Activated CD4-positive, alpha-beta T cell treated with anti-CD3 and anti-CD28 coated beads for 1 hour (primary cell): Measurements from ENCODE around the gene FMNL2.
"Not testable (repeated sequence)": the region's sequence is repeated elsewhere in the genome, so short reads cannot be mapped to it uniquely, and the experiment has no call there.

Source experiments
- DNase-seq: peaks from one replicate; pipeline ENCODE4 v3.0.0-alpha.2; 2020

The FMNL2 gene

GRCh38 chr2:152474523-152474922 lies 139.5 kb downstream of the FMNL2 start:
- DNase-seq = not testable (repeated sequence)

DNA sequence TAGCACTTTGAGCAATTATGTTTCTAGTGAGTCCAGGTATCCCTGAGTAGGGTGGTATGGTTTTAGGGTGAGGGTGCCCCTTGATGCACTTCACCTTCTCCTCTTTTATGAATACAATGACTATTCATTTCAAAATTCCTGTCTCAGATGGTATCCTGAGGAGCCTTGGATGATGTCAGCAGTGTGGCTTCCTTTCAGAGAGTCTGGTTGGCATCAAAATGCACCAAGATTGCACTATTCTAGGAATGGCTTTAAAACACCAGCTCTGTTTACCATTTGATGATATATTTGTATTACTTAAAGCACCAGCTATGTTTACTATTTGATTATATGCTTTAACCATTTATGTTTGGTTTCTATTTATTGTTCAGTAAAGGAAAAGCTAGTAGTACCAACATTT lies 141.0 kb downstream of the FMNL2 start:
- DNase-seq = no peak

- DNase-seq = no peak
Measured at GRCh38 chr2:152477347-152478092, 142.5 kb downstream of the FMNL2 start.

- no peak for DNase-seq
Measured at GRCh38 chr2:152479282-152479681, 144.3 kb downstream of the FMNL2 start.

DNA sequence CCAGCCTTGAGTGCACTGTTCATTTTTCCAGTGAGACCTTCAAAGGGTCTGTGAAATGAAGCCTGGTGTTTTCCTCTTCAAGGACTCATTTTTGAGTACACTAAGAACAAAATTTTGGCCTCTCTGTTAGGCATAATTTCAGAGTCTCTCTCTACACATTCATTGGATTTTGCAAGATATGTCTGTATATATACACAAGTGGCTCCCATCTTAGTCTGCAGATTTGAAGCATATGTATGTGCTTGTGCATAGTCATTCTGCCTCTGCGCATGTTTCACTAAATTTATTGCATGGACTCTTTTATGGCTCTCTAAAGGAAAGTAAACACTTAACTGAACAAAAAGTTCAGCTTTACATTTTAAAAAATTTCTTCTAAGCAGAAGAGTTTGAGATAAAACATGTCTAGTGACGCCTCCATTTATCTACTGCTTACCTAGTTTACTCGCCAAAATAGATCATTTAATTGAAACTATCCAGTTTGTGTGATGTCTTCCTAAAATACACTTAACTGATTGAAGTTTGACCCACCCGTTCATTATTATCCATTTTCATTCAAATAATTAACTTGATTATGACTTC lies 145.9 kb downstream of the FMNL2 start:
- no peak for DNase-seq

DNA sequence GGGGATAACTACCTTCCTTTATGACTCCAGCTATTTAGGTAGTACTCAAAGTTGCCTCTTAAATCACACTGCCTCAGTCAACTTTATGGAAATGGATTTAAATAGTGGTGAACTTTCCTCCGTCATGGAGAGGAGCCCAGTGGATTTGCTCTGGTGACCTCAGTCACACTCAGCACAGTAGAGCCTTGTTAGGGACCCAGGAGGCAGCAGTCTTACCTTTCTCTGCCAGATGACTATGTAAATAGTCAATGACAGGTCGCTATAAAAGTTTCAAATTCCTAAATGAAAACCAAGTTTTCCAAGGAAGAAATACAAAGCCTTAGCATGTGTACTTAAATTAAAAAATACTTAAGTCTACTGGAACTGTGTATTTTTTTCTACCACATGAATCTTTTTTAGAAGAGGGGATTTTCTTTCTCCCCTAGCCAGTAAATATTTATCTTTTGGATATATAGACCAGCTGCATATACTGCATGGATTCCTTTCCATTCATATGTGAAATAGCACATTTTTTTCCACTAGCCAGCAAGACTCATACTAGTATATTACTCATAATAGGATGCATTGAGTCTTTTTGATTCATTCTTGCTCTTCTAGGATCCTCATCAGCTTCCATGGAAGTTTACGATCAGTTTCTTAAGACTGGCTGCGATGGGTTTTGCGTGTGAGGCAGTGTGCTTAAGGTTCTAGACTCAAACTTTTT lies 147.1 kb downstream of the FMNL2 start:
- no peak for DNase-seq

DNA sequence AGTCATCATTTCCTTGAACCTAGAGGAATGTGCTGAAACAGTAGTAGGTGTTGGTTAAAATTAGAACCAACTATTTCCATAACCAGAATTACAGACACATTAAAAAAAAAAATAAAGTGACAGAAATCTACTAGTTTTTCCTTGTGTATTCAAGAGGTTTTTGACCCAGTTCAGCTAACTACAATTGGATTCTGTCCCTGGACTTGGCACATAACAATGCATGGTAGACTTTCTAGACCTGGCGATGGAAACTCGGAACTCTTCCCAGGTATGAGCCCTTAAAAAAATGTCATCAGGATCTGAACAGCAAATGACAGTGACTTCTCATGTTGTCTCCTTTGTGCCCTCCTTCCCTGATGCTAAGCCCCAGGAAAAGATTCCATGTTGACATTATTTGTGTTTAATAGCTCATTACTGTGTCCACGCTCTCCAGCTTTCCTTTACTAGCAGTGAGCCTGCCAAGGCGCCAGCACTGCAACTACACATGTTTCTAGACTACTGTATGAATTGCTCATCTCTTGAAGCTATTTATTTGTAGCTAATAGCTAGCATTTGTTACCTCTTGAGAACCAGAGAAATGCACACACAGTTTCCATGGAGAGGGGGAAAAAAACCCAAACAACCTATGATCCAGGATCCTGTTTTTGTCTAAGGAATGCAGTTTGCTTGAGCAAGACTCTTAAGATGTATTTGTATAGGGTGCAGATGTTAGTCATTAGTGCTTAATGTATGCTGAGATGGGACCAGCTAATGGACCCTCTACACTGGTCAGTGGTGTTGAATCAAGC lies 148.5 kb downstream of the FMNL2 start:
- DNase-seq = no peak

- DNase-seq = no peak
Measured at GRCh38 chr2:152485954-152486736, 151.2 kb downstream of the FMNL2 start.

GRCh38 chr2:152486737-152487400 lies 151.9 kb downstream of the FMNL2 start:
- no peak for DNase-seq

- DNase-seq = no peak
Measured at GRCh38 chr2:152488075-152488474, 153.1 kb downstream of the FMNL2 start.

DNA sequence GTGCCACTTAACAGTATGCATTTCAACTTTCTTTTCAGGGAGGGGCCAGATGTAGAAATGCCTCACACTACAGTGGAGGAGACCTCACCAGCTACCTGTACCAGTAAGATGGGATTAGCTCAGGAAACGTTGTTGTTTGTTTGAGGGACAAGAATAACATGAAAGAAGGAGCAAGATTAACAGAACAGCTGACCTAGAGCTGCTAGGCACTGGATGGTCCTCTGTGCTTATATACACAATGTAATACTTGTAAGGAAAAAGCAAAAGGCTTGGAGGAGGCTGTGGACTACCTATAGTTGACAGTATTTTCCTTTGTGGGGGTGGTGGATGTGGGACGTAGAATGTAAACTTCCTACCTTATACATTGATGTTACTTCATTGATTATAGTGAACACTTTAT lies 154.4 kb downstream of the FMNL2 start:
- DNase-seq = no peak

DNA sequence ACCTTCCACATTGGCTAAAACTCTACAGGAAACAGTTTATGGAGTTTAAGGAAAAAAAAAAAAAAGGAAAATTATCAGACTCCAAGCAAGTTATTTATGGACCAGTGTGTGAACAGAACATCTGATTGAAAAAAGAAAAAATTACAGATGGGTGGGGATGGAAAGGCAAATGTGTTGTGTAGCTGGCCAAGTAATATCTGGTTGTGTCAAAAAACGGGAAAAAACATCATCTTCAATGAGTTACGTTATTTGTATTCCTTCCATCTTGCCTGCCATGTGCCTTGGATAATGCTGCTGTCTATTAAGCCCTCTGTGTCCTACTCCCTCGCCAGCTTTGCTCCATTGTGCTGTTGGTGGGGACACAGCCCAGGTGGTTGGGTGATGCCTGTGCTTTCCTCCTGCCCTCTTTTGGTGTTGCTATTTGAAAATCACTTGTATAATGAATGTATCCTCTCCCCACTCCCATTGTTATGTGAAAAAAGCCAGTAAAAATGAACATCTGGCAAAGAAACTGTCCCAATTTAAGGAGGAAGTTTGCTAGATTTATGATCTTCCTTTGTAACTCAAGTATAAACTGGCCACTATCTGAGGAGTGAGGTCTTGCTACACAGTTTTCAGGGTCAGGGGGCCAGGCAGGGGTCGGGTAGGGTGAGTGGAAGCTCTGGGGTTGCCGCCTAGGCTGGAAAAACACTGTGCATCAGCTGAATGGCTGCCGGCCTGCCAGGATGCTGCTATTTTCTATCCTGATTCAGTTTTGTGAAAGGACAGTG lies 155.9 kb downstream of the FMNL2 start:
- no peak for DNase-seq

DNA sequence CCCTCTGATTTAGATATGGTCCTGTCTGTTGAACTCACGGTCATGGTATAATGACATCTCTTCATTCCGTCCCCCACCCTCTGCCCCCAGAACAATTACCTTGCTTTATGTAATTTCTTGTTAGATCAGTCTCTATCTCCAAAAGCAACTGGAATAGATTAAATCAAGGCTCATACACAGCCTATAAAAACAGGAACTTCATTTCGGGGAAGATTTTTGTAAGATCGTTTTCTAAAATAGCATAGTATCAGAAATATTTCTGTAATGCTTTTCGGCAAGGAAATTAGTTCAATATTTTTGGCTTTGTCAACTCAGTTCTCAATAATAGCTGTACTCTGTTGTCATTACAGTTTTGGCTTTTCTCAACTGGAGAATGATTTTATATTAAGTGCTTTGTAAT lies 157.2 kb downstream of the FMNL2 start:
- no peak for DNase-seq

- no peak for DNase-seq
Measured at GRCh38 chr2:152492911-152493310, 157.9 kb downstream of the FMNL2 start.

GRCh38 chr2:152493417-152493816 lies 158.4 kb downstream of the FMNL2 start:
- no peak for DNase-seq

- no peak for DNase-seq
Measured at GRCh38 chr2:152493945-152494528, 159.1 kb downstream of the FMNL2 start.

DNA sequence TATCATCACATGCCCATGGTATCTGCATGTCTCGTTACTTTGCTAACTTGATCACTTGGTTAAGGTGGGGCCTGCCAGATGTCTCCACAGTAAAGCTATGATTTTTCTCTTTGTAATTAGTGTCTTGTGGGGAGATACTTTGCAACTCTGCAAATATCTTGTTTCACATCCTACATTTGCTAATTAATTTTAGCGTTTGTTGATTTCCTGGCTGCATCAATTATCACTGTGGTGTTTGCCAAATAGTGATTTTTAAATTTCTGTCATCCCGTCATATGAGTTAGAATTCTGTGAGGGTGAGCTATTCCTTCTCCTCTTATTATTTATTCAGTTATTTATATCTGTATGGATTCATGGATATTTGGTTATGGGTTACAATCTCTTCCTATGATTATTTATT lies 161.4 kb downstream of the FMNL2 start:
- no peak for DNase-seq

DNA sequence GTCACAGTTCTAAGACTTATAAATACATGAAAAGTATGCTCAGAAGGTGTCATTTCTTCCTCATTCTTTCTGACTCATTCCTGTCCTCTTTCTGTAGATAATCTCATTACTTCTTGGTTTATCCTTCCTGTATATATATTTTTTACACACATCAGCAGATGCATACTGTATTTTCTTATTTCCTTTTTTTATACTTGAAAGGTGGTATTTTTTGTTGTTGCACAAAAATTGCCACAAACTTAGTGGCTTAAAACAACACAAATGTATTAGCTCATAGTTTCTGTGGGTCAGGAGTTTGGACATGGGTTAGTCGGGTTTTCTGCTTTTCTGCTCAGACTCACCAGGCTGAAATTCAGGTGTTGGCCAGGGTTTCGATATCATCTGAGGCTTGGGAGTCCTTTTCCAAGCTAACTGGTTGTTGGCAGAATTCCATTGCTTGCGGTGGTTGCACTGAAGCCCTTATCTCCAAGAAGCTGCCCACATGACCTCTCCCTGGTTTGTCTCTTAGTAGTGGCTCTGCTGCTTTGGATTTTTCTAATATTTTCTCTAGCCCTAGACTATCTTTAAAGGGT lies 162.6 kb downstream of the FMNL2 start:
- DNase-seq = no peak

- no peak for DNase-seq
Measured at GRCh38 chr2:152499331-152499816, 164.4 kb downstream of the FMNL2 start.
